Limb (tissue), 2 donors: Measurements from ENCODE around the gene HTRA2.
"Not testable (repeated sequence)": the region's sequence is repeated elsewhere in the genome, so short reads cannot be mapped to it uniquely, and the experiment has no call there.

ENCODE experiments used
- DNase-seq, 2 donors: peaks; one replicate each; pipeline ENCODE4 v3.0.0-alpha.2; 2016; ENCODE audit errors: extremely low spot score in 2 of 2

Gene HTRA2

GRCh38 chr2:74529357-74530238, at the start of gene HTRA2, which contains the start of gene AUP1:
TSS of gene HTRA2 (plus strand) at chr2:74529933. CDS start at chr2:74530007, 74 bp downstream.
TSS of gene AUP1 (minus strand) at chr2:74529706. CDS start at chr2:74529629, 77 bp downstream.
- peak; percentile 97 for DNase-seq

GRCh38 chr2:74481431-74481830, 48.3 kb upstream of the HTRA2 start:
- DNase-seq: no peak

GRCh38 chr2:74481961-74482800, 47.6 kb upstream of the HTRA2 start:
- peak in 1 of 2 donors; percentile 58 for DNase-seq

- peak; percentile 95 to 98 for DNase-seq
Measured at GRCh38 chr2:74482801-74483674, 46.7 kb upstream of the HTRA2 start, which contains the start of the genes CCDC142 and TTC31. TSS of gene CCDC142 (minus strand) at chr2:74482998. CDS start at chr2:74482837, 161 bp downstream. TSS of gene TTC31 (plus strand) at chr2:74483081. CDS start at chr2:74483096, 15 bp downstream.

- not testable (repeated sequence) for DNase-seq
Measured at GRCh38 chr2:74483675-74484164, 46.0 kb upstream of the HTRA2 start.

- DNase-seq: no peak
Measured at GRCh38 chr2:74486141-74486540, 43.6 kb upstream of the HTRA2 start.

GRCh38 chr2:74488643-74489481, 40.9 kb upstream of the HTRA2 start:
- no peak for DNase-seq

GRCh38 chr2:74489906-74490305, 39.8 kb upstream of the HTRA2 start:
- no peak for DNase-seq

GRCh38 chr2:74491648-74492544, 37.8 kb upstream of the HTRA2 start:
- DNase-seq: no peak

GRCh38 chr2:74493546-74493945, 36.2 kb upstream of the HTRA2 start:
- DNase-seq: no peak

GRCh38 chr2:74495440-74495839, 34.3 kb upstream of the HTRA2 start:
- DNase-seq: no peak

GRCh38 chr2:74496997-74497776, 32.5 kb upstream of the HTRA2 start:
- DNase-seq: no peak

GRCh38 chr2:74497777-74498499, 31.8 kb upstream of the HTRA2 start:
- peak in 1 of 2 donors; percentile 38 for DNase-seq

- peak in 1 of 2 donors; percentile 40 for DNase-seq
Measured at GRCh38 chr2:74498500-74499266, 31.1 kb upstream of the HTRA2 start.

- peak in 1 of 2 donors; percentile 56 for DNase-seq
Measured at GRCh38 chr2:74499267-74499939, 30.3 kb upstream of the HTRA2 start, which contains the start of gene LBX2. TSS of gene LBX2 (minus strand) at chr2:74499603. CDS start at chr2:74499537, 66 bp downstream.
